IPS-18a (cell line): Measurements from ENCODE around the gene TBC1D22A.

ENCODE experiments used
- H3K27ac ChIP-seq: one replicate; pipeline ENCODE4 v1.5.1; 2013; ENCODE audit warnings: low read length
- H3K27me3 ChIP-seq: one replicate; pipeline ENCODE4 v1.6.1; 2013; ENCODE audit warnings: mild to moderate bottlenecking, low read length; ENCODE audit not compliant: control insufficient read depth, insufficient read depth
- H3K36me3 ChIP-seq: one replicate; pipeline ENCODE4 v1.6.1; 2013; ENCODE audit warnings: low read depth, low read length; ENCODE audit not compliant: control insufficient read depth
- H3K4me1 ChIP-seq: one replicate; pipeline ENCODE4 v1.6.1; 2013; ENCODE audit warnings: low read depth, low read length; ENCODE audit not compliant: control insufficient read depth
- H3K4me3 ChIP-seq: one replicate; pipeline ENCODE4 v1.5.1; 2013; ENCODE audit warnings: low read length
- H3K9ac ChIP-seq: one replicate; pipeline ENCODE4 v1.6.1; 2013; ENCODE audit warnings: mild to moderate bottlenecking, low read length, moderate library complexity
- H3K9me3 ChIP-seq: one replicate; pipeline ENCODE4 v1.6.1; 2013; ENCODE audit warnings: low read depth, low read length; ENCODE audit not compliant: control insufficient read depth

The TBC1D22A gene, protein sequence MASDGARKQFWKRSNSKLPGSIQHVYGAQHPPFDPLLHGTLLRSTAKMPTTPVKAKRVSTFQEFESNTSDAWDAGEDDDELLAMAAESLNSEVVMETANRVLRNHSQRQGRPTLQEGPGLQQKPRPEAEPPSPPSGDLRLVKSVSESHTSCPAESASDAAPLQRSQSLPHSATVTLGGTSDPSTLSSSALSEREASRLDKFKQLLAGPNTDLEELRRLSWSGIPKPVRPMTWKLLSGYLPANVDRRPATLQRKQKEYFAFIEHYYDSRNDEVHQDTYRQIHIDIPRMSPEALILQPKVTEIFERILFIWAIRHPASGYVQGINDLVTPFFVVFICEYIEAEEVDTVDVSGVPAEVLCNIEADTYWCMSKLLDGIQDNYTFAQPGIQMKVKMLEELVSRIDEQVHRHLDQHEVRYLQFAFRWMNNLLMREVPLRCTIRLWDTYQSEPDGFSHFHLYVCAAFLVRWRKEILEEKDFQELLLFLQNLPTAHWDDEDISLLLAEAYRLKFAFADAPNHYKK

GRCh38 chr22:46762238-46763050 lies at the start of gene TBC1D22A:
TSS of gene TBC1D22A (plus strand) at chr22:46762650. CDS start at chr22:46762787, 137 bp downstream.
- peak within 1 kb of the TSS; percentile 92 for H3K4me3 ChIP-seq
- H3K4me1 ChIP-seq, result peaks cover 2% of the 10 kb centered on the region
- H3K36me3 ChIP-seq, result peaks cover 4% of the 10 kb centered on the region

GRCh38 chr22:46714550-46714949 lies 47.9 kb upstream of the TBC1D22A start:
- Histone ChIP-seq H3K27ac (no peak overlapping the region), H3K27me3 (no peaks in the 10 kb centered on the region), H3K9me3 (no peaks in the 10 kb centered on the region), H3K4me1 (no peaks in the 10 kb centered on the region), H3K9ac (no peak overlapping the region), H3K4me3 (no peak overlapping the region), H3K36me3 (peaks cover 24% of the 10 kb centered on the region)

More at GRCh38 chr22:46762238-46763050, at the start of gene TBC1D22A:
- peak within 1 kb of the TSS; percentile 98 for H3K9ac ChIP-seq
- H3K27ac ChIP-seq, result peak within 1 kb of the TSS; percentile 86
- H3K9me3 ChIP-seq, result no peaks in the 10 kb centered on the region
- no peaks in the 10 kb centered on the region for H3K27me3 ChIP-seq

GRCh38 chr22:46719921-46720320 lies 42.5 kb upstream of the TBC1D22A start:
- Histone ChIP-seq H3K4me1 (no peaks in the 10 kb centered on the region), H3K27me3 (no peaks in the 10 kb centered on the region), H3K36me3 (peaks cover 15% of the 10 kb centered on the region), H3K9me3 (no peaks in the 10 kb centered on the region), H3K4me3 (no peak overlapping the region), H3K9ac (no peak overlapping the region), H3K27ac (no peak overlapping the region)

DNA sequence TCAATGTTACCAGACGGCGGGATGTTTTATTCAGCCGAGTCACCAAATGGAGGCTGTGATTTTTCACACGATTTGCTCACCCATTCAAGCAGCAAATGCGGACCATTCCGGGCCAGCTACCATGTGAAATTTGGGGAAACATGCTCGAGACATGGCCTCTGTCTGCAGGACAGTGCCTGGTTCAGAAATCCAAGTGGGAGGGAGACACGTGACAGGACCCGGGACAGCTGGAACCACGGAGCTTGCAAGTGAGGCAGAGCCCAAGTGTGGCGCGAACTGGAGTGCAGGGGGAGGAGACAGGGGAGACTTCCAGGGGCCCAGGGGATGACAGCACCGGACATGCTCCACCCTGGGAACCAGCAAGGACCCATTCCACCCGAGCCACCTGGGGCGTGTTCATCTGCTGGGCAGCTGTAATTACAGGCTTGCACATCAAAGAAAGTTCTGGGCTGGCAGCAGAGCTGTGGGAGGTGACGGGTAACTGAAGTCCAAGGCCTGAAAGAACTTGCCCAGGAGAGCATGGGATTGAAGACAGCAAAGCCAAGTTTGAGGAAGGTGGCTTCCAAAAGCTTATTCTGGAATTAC lies 40.9 kb upstream of the TBC1D22A start:
- H3K36me3 ChIP-seq, result peaks cover 15% of the 10 kb centered on the region
- H3K9me3 ChIP-seq, result no peaks in the 10 kb centered on the region
- H3K27me3 ChIP-seq, result no peaks in the 10 kb centered on the region
- H3K4me1 ChIP-seq, result no peaks in the 10 kb centered on the region
- H3K27ac ChIP-seq, result no peak overlapping the region
- no peak overlapping the region for H3K9ac ChIP-seq
- H3K4me3 ChIP-seq, result no peak overlapping the region

DNA sequence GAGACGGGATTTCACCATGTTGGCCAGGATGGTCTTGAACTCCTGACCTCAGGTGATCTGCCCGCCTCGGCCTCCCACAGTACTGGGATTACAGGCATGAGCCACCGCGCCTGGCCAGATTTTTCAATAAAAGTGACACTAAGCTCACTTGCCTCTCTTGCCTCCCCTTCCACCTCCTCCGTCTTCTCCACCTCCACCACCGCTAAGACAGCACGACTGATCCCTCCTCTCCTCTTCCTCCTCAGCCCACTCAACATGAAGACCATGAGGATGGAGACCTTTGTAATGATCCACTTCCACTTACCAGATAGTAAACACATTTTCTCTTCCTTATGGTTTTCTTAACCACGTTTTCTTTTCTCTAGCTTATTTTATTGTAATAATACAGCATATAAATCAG lies 38.6 kb upstream of the TBC1D22A start:
- H3K27me3 ChIP-seq, result no peaks in the 10 kb centered on the region
- no peak overlapping the region for H3K9ac ChIP-seq
- H3K9me3 ChIP-seq, result no peaks in the 10 kb centered on the region
- no peak overlapping the region for H3K27ac ChIP-seq
- H3K4me1 ChIP-seq, result no peaks in the 10 kb centered on the region
- peaks cover 14% of the 10 kb centered on the region for H3K36me3 ChIP-seq
- H3K4me3 ChIP-seq, result no peak overlapping the region

- Histone ChIP-seq H3K36me3 (peaks cover 1% of the 10 kb centered on the region), H3K27ac (no peak overlapping the region), H3K4me3 (no peak overlapping the region), H3K4me1 (no peaks in the 10 kb centered on the region), H3K27me3 (no peaks in the 10 kb centered on the region), H3K9me3 (no peaks in the 10 kb centered on the region), H3K9ac (no peak overlapping the region)
Measured at GRCh38 chr22:46725096-46725495, 37.4 kb upstream of the TBC1D22A start.

DNA sequence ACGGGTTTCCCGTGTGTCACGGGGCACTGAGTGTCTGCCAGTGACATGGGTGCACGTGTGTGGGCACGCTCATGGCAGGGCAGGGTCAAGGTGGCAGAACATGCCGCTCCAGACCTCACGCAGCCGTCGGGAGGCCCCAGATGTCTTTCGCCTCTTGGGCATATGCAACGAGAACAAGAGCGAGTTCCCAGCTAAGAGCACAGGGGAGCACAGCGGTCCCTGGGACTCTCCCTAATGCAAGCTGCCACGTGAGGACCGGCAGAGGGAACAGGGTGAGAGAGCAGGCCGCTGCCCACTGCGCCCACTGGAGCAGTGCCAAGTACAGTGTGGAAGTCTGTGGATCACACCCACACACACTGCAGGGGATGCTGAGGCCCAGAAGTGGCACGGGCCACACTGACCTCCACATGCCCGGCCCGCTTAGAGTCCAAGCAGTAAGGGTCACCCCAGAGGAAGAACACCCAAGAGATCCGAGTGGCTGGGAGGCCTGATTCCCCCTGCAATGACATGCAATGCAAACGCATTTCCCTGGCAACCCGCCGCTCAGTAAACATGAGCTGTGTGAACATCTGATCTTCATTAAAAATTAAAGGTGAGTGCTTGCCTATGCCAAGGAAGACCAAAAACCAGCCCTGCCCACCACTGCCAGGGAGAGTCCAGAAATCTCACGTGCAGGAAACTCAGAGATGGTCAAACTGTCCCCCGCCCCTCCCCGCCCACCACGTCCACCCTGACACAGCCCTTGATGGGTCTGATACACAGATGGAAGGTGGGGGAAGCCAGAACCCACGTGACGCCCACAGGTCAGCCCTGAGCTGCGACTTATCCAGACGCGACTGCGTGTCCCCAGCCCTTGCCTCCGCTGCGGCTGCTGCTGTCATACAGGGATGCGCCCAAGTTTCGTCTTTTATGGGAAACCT lies 36.1 kb upstream of the TBC1D22A start:
- Histone ChIP-seq H3K4me1 (no peaks in the 10 kb centered on the region), H3K27me3 (no peaks in the 10 kb centered on the region), H3K4me3 (no peak overlapping the region), H3K9me3 (no peaks in the 10 kb centered on the region), H3K36me3 (no peaks in the 10 kb centered on the region), H3K27ac (no peak overlapping the region), H3K9ac (no peak overlapping the region)

DNA sequence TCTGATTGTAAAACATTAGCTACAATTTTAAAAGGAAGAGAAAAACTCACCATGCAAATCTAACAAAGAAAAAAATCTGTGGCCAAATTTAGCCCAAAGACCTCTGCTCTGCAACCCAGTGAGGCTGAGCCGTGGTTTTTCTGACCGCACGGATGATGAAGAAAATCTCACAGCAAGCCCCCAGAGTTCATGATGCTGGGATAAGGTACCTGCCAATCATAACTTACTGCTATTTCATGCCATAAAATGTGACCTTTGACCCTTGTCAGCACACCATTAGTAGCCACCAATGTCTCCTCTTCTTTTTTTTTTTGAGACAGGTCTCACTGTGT lies 35.5 kb upstream of the TBC1D22A start:
- Histone ChIP-seq H3K9ac (no peak overlapping the region), H3K4me3 (no peak overlapping the region), H3K27ac (no peak overlapping the region), H3K4me1 (peaks cover 6% of the 10 kb centered on the region), H3K27me3 (no peaks in the 10 kb centered on the region), H3K9me3 (no peaks in the 10 kb centered on the region), H3K36me3 (no peaks in the 10 kb centered on the region)

DNA sequence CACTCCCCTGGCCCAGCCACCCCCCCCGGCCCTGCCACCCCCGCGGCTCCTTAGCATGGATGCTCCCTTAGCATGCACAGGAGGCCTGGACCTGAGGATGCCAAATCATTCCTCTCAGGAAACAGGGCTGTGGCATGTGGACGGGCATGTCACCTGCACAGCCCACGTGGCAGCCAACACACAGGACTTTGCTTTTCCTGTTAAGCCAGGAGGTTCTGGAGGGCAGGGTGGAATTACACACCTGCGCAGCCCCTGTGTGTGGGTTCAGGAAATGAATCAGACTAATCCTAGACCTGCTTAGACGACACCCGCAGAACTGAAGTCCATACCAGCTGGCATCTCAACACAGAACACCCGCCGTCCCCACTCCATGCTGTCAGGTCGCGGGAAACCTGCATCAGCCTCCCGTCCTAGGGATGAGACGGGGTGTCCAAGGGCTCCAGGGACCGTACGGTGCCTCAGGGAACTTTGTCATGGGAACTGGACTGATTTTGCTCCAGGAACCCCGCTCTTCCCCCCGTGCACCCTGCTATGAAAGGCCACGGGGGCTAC lies 34.6 kb upstream of the TBC1D22A start:
- Histone ChIP-seq H3K9ac (no peak overlapping the region), H3K27ac (no peak overlapping the region), H3K9me3 (no peaks in the 10 kb centered on the region), H3K4me3 (no peak overlapping the region), H3K36me3 (no peaks in the 10 kb centered on the region), H3K4me1 (peaks cover 7% of the 10 kb centered on the region), H3K27me3 (no peaks in the 10 kb centered on the region)

- H3K9ac ChIP-seq, result no peak overlapping the region
- H3K27me3 ChIP-seq, result no peaks in the 10 kb centered on the region
- H3K27ac ChIP-seq, result no peak overlapping the region
- H3K4me1 ChIP-seq, result peaks cover 7% of the 10 kb centered on the region
- no peaks in the 10 kb centered on the region for H3K36me3 ChIP-seq
- H3K4me3 ChIP-seq, result no peak overlapping the region
- no peaks in the 10 kb centered on the region for H3K9me3 ChIP-seq
Measured at GRCh38 chr22:46728470-46728869, 34.0 kb upstream of the TBC1D22A start.
